Stimulated activated naive CD8-positive, alpha-beta T cell treated with anti-CD3 and anti-CD28 coated beads, Interleukin-15, Interleukin-2, amounts not matched to agents 100 U/mL and 50 U/mL, for 24 hours (primary cell): ENCODE data around the gene MYO5B.
"Not testable (repeated sequence)": the region's sequence is repeated elsewhere in the genome, so short reads cannot be mapped to it uniquely, and the experiment has no call there.

Experiments
- ATAC-seq: fragments of 150-1000 bp; cut with Tn5 transposase; one replicate; pipeline ENCODE4 v1.10.0; 2021
- DNase-seq: peaks from one replicate; pipeline ENCODE4 v3.0.0; 2021

Gene MYO5B

GRCh38 chr18:49920731-49921130 is 274.2 kb downstream of the MYO5B start:
- DNase-seq, result no peak
- ATAC-seq, result no peak

GRCh38 chr18:49917742-49918141 is 277.2 kb downstream of the MYO5B start:
- ATAC-seq, result no peak
- no peak for DNase-seq

GRCh38 chr18:49915352-49915751 is 279.6 kb downstream of the MYO5B start:
- DNase-seq (no peak), ATAC-seq (no peak)

- ATAC-seq (no peak), DNase-seq (no peak)
These were observed 281.7 kb downstream of the MYO5B start for GRCh38 chr18:49913221-49913620.

GRCh38 chr18:49911427-49911826 is 283.5 kb downstream of the MYO5B start:
- ATAC-seq, result no peak
- no peak for DNase-seq

GRCh38 chr18:49910986-49911385 is 284.0 kb downstream of the MYO5B start:
- ATAC-seq (no peak), DNase-seq (no peak)

- no peak for ATAC-seq
- DNase-seq, result no peak
These were observed 284.9 kb downstream of the MYO5B start for GRCh38 chr18:49910019-49910418.

- ATAC-seq, result no peak
- DNase-seq, result no peak
These were observed 287.5 kb downstream of the MYO5B start for GRCh38 chr18:49907346-49907929.

- DNase-seq, result no peak
- ATAC-seq, result no peak
These were observed 289.2 kb downstream of the MYO5B start for GRCh38 chr18:49905771-49906170.

GRCh38 chr18:49904871-49905555 is 289.9 kb downstream of the MYO5B start:
- DNase-seq, result no peak
- ATAC-seq, result no peak

GRCh38 chr18:49901862-49902340 is 293.0 kb downstream of the MYO5B start:
- ATAC-seq, result no peak
- DNase-seq, result no peak

- ATAC-seq, result no peak
- DNase-seq, result no peak
These were observed 295.2 kb downstream of the MYO5B start for GRCh38 chr18:49899657-49900330.

- DNase-seq, result peak; percentile 62
- ATAC-seq, result no peak
These were observed 296.5 kb downstream of the MYO5B start for GRCh38 chr18:49898421-49898820.

- ATAC-seq, result no peak
- DNase-seq, result no peak
These were observed 300.3 kb downstream of the MYO5B start for GRCh38 chr18:49894517-49895226.

GRCh38 chr18:49893036-49893435 is 301.9 kb downstream of the MYO5B start:
- ATAC-seq (no peak), DNase-seq (no peak)

GRCh38 chr18:49892148-49892924 is 302.6 kb downstream of the MYO5B start:
- DNase-seq (no peak), ATAC-seq (no peak)

- DNase-seq, result no peak
These were observed 304.9 kb downstream of the MYO5B start for GRCh38 chr18:49890041-49890440.

GRCh38 chr18:49889552-49889951 is 305.4 kb downstream of the MYO5B start:
- DNase-seq, ATAC-seq: not testable (repeated sequence)

More at GRCh38 chr18:49890041-49890440, 304.9 kb downstream of the MYO5B start:
- no peak for ATAC-seq

GRCh38 chr18:49886891-49887764 is 307.8 kb downstream of the MYO5B start:
- peak; percentile 70 for ATAC-seq
- no peak for DNase-seq

GRCh38 chr18:49884959-49885358 is 310.0 kb downstream of the MYO5B start:
- ATAC-seq (no peak), DNase-seq (no peak)

GRCh38 chr18:49884465-49884864 is 310.5 kb downstream of the MYO5B start:
- no peak for DNase-seq
- no peak for ATAC-seq
